Caco-2 (cell line): ENCODE results near the gene HADHA. TPM values are rescaled to one million over a fixed set of nuclear protein-coding genes. Genes with fewer than 3 reads are reported as not detected.

Source experiments
- BruUV-seq: library from RNA; stranded (reverse); fragments of 400-500 nt; replicated peaks from 2 replicates; lab custom pipeline; 2021; lab: Mats Ljungman, UMichigan
- CTCF ChIA-PET: fragments of 300-600 bp; sonication (Branson Sonifier 250); formaldehyde crosslinking; loops from one replicate; lab custom pipeline; 2022; ENCODE audit warnings: antibody characterized with exemption; lab: Charles Lee
- POLR2A ChIA-PET: fragments of 300-600 bp; sonication (Branson Sonifier 250); formaldehyde crosslinking; loops from one replicate; lab custom pipeline; 2022; ENCODE audit warnings: antibody characterized with exemption; lab: Charles Lee
- DNase-seq, 2 experiments: peaks; one replicate each; pipeline versions ENCODE4 v3.0.0 to v3.0.0-alpha.2; 2020 to 2022
- H3K27me3 ChIP-seq: replicated peaks from 2 replicates; pipeline ENCODE4 v1.6.0; 2011; ENCODE audit warnings: low read length; ENCODE audit not compliant: control insufficient read depth, insufficient read depth
- H3K36me3 ChIP-seq: 2 replicates; pipeline ENCODE4 v1.5.1; 2011; ENCODE audit warnings: low read length; ENCODE audit not compliant: control insufficient read depth, insufficient read depth
- H3K4me1 ChIP-seq: fragments of 250-450 bp; sonication (Bioruptor Pico); 2 replicates; pipeline ENCODE4 v1.5.1; 2020; ENCODE audit warnings: mild to moderate bottlenecking
- H3K4me3 ChIP-seq: 2 replicates; pipeline ENCODE4 v1.5.1; 2011; ENCODE audit warnings: low read depth, mild to moderate bottlenecking, control low read depth, low read length
- H3K9me3 ChIP-seq: fragments of 250-450 bp; sonication (Bioruptor Pico); 2 replicates; pipeline ENCODE4 v1.5.1; 2020; ENCODE audit warnings: mild to moderate bottlenecking, moderate library complexity
- H3K27ac Mint-ChIP-seq: one replicate; pipeline ENCODE4 v1.8.0; 2022; ENCODE audit warnings: mixed read lengths; ENCODE audit not compliant: unreplicated experiment
- H3K27me3 Mint-ChIP-seq: one replicate; pipeline ENCODE4 v1.8.0; 2022; ENCODE audit warnings: mixed read lengths; ENCODE audit not compliant: insufficient read depth, unreplicated experiment
- H3K36me3 Mint-ChIP-seq: one replicate; pipeline ENCODE4 v1.8.0; 2022; ENCODE audit warnings: mild to moderate bottlenecking, mixed read lengths; ENCODE audit not compliant: insufficient read depth, unreplicated experiment
- H3K4me1 Mint-ChIP-seq: one replicate; pipeline ENCODE4 v1.8.0; 2022; ENCODE audit warnings: low read depth, mixed read lengths; ENCODE audit not compliant: unreplicated experiment
- H3K4me3 Mint-ChIP-seq: one replicate; pipeline ENCODE4 v1.8.0; 2022; ENCODE audit warnings: mild to moderate bottlenecking, moderate library complexity, mixed read lengths; ENCODE audit not compliant: unreplicated experiment
- H3K9me3 Mint-ChIP-seq: one replicate; pipeline ENCODE4 v1.8.0; 2022; ENCODE audit warnings: mixed read lengths; ENCODE audit not compliant: unreplicated experiment
- CTCF ChIP-seq, 2 experiments: fragments of 200-600 bp in 1 of 2; IDR thresholded peaks; 1 replicate in 1 of 2; 2 replicates in 1 of 2; pipeline versions ENCODE4 v1.5.1 to v1.8.0; 2011 to 2022; ENCODE audit warnings: antibody characterized with exemption in 1 of 2, control low read depth in 1 of 2, inconsistent platforms in 1 of 2, low read depth in 1 of 2, low read length in 1 of 2, mild to moderate bottlenecking in 1 of 2, moderate library complexity in 1 of 2; ENCODE audit not compliant: insufficient read depth in 1 of 2, severe bottlenecking in 1 of 2, unreplicated experiment in 1 of 2
- intact Hi-C: fragments of 100-400 bp; cut with micrococcal nuclease; formaldehyde crosslinking; loops from one replicate; pipeline ENCODE4 v1.10.0; 2022; ENCODE audit not compliant: unreplicated experiment
- total RNA-seq: library from RNA; stranded (reverse); gene quantifications from 2 replicates; pipeline ENCODE4 v1.2.3, GENCODE V29; 2022

The HADHA gene
- total RNA-seq, 1 experiment from 2014 or later: 143 TPM

- Mint-ChIP-seq H3K9me3 (no peaks in the 10 kb centered on the region), H3K4me1 (no peaks in the 10 kb centered on the region), H3K36me3 (no peaks in the 10 kb centered on the region), H3K27ac (no peak overlapping the region), H3K27me3 (peaks cover 3% of the 10 kb centered on the region), H3K4me3 (no peak overlapping the region)
- Histone ChIP-seq H3K9me3 (no peaks in the 10 kb centered on the region), H3K36me3 (no peaks in the 10 kb centered on the region), H3K4me1 (no peaks in the 10 kb centered on the region), H3K4me3 (no peak overlapping the region), H3K27me3 (no peaks in the 10 kb centered on the region)
- peak in 1 of 2 experiments; percentile 10 for DNase-seq
- CTCF ChIA-PET: no interaction called here
- POLR2A ChIA-PET: no interaction called here
- no peak for TF ChIP-seq CTCF (IDR thresholded peaks at IDR 0.05; ENCODE audit: insufficient read depth in 1 of 2, low read depth in 1 of 2, low read length in 1 of 2, severe bottlenecking in 1 of 2, unreplicated experiment in 1 of 2)
- no TSS peak for BruUV-seq
- intact Hi-C loops: no loop called here
Observed at GRCh38 chr2:26161926-26162325, 82.5 kb downstream of the HADHA start.

GRCh38 chr2:26157580-26157979 is 86.9 kb downstream of the HADHA start:
- no peaks in the 10 kb centered on the region for H3K36me3 ChIP-seq
- H3K4me1 ChIP-seq: no peaks in the 10 kb centered on the region
- Mint-ChIP-seq H3K36me3 (no peaks in the 10 kb centered on the region), H3K4me1 (no peaks in the 10 kb centered on the region), H3K27ac (no peak overlapping the region), H3K27me3 (no peaks in the 10 kb centered on the region), H3K4me3 (no peak overlapping the region), H3K9me3 (no peaks in the 10 kb centered on the region)
- no TSS peak for BruUV-seq
- DNase-seq: no peak
- H3K4me3 ChIP-seq: no peak overlapping the region
- peaks cover 9% of the 10 kb centered on the region; the same call in 1 of the 2 replicates for H3K9me3 ChIP-seq
- ChIA-PET POLR2A (no interaction called here), CTCF (no interaction called here)
- no peaks in the 10 kb centered on the region for H3K27me3 ChIP-seq
- TF ChIP-seq CTCF (IDR thresholded peaks at IDR 0.05; ENCODE audit: insufficient read depth in 1 of 2, low read depth in 1 of 2, low read length in 1 of 2, severe bottlenecking in 1 of 2, unreplicated experiment in 1 of 2): no peak
- intact Hi-C loops: no loop called here

- H3K27me3 Mint-ChIP-seq: peaks cover 8% of the 10 kb centered on the region
- H3K4me3 ChIP-seq: no peak overlapping the region
- H3K27ac Mint-ChIP-seq: no peak overlapping the region
- BruUV-seq: no TSS peak
- no peak for TF ChIP-seq CTCF (IDR thresholded peaks at IDR 0.05; ENCODE audit: insufficient read depth in 1 of 2, low read depth in 1 of 2, low read length in 1 of 2, severe bottlenecking in 1 of 2, unreplicated experiment in 1 of 2)
- CTCF ChIA-PET: no interaction called here
- intact Hi-C loops: no loop called here
- H3K36me3 Mint-ChIP-seq: no peaks in the 10 kb centered on the region
- H3K27me3 ChIP-seq: no peaks in the 10 kb centered on the region
- DNase-seq: no peak
- H3K4me1 Mint-ChIP-seq: peaks cover 6% of the 10 kb centered on the region
- no peak overlapping the region for H3K4me3 Mint-ChIP-seq
- POLR2A ChIA-PET: interaction anchor here (0.6 kb wide), 1 partner anchor 117 kb away, joined by 3 read pairs; the partner anchor contains the start of gene RAB10
- peaks cover 9% of the 10 kb centered on the region; the same call in 1 of the 2 replicates for H3K9me3 ChIP-seq
- no peaks in the 10 kb centered on the region for H3K36me3 ChIP-seq
- H3K4me1 ChIP-seq: no peaks in the 10 kb centered on the region
- no peaks in the 10 kb centered on the region for H3K9me3 Mint-ChIP-seq
Observed at GRCh38 chr2:26150243-26150642, 94.2 kb downstream of the HADHA start.
